Omental fat pad (tissue), 4 donors: ENCODE results near the gene RNF208. TPM values are rescaled to one million over a fixed set of nuclear protein-coding genes. Genes with fewer than 3 reads are reported as not detected.
A peak's percentile ranks its signal among the peaks of the same experiment; 100 is the strongest.

Experiments used
- ATAC-seq: fragments of 150-250 bp; one replicate; pipeline ENCODE4 v1.9.1; 2016; ENCODE audit warnings: mild to moderate bottlenecking, moderate library complexity; ENCODE audit not compliant: low FRiP score
- DNase-seq: peaks from one replicate; pipeline ENCODE4 v3.0.0-alpha.2; 2019; ENCODE audit warnings: low spot score
- CTCF ChIP-seq, 3 donors: fragments of 450-650 bp; IDR thresholded peaks; one replicate each; pipeline ENCODE4 v1.5.1; 2016 to 2017; ENCODE audit warnings: antibody characterized with exemption in 3 of 3, mild to moderate bottlenecking in 3 of 3, moderate library complexity in 2 of 3
- total RNA-seq, 4 donors: library from RNA; depleted of rRNA; stranded (reverse); fragments of >200 nt; gene quantifications; one replicate each; pipeline ENCODE4 v1.1.0, GENCODE V29; 2016

RNF208 gene
- total RNA-seq, 4 donors from 2014 or later = 0.65 to 1.0 (median 0.72) TPM; not detected in 1

- TF ChIP-seq CTCF (IDR thresholded peaks at IDR 0.05) = peak in 2 of 3 donors; percentile 57
- ATAC-seq = peak; percentile 52
Measured at GRCh38 chr9:137227054-137227852, 5.2 kb upstream of the RNF208 start, which contains the start of gene RNF224. RNF224 (plus strand) TSS chr9:137227502; CDS start chr9:137228336, 834 bp downstream.

GRCh38 chr9:137226338-137227053, 4.5 kb upstream of the RNF208 start:
- DNase-seq (no peak), ATAC-seq (no peak)
- TF ChIP-seq CTCF (IDR thresholded peaks at IDR 0.05) = no peak

More at GRCh38 chr9:137227054-137227852, 5.2 kb upstream of the RNF208 start, which contains the start of gene RNF224:
- DNase-seq = peak; percentile 43

- no peak for ATAC-seq
- no peak for DNase-seq
- TF ChIP-seq CTCF (IDR thresholded peaks at IDR 0.05) = no peak
Measured at GRCh38 chr9:137225699-137226331, 3.8 kb upstream of the RNF208 start.

- ATAC-seq (no peak), DNase-seq (no peak)
- no peak for TF ChIP-seq CTCF (IDR thresholded peaks at IDR 0.05)
Measured at GRCh38 chr9:137224830-137225694, 3.0 kb upstream of the RNF208 start, which contains the start of gene CYSRT1. CYSRT1 (plus strand) TSS chr9:137225174; CDS start chr9:137225622, 448 bp downstream.

GRCh38 chr9:137223078-137223970, 1.3 kb upstream of the RNF208 start:
- DNase-seq (peak; percentile 94), ATAC-seq (peak; percentile 88)
- TF ChIP-seq CTCF (IDR thresholded peaks at IDR 0.05) = no peak
